ENCODE measurements around the gene PRKG1.

GRCh38 chr10:52108236-52108635, 1033.9 kb downstream of the PRKG1 start:
- no peak for TF ChIP-seq CTCF (IDR thresholded peaks at IDR 0.05; ENCODE audit: insufficient read depth, low read length, poor library complexity, severe bottlenecking)
- TF ChIP-seq EZH2phosphoT487 (conservative IDR thresholded peaks at IDR 0.05; ENCODE audit: low read length) = no peak
